GM12878 (cell line): ENCODE data around the gene EML5.

ENCODE experiments used
- CEBPB ChIP-seq, 2 experiments: fragments of 150-350 bp in 1 of 2; IDR thresholded peaks; 2 replicates each; pipeline ENCODE4 v1.6.1; 2012 to 2014; ENCODE audit warnings: low read depth in 2 of 2, low read length in 2 of 2, borderline replicate concordance in 1 of 2, inconsistent platforms in 1 of 2
- CTCF ChIP-seq, 3 experiments: IDR thresholded peaks in 2 of 3; conservative IDR thresholded peaks in 1 of 3; 2 replicates each; pipeline ENCODE4 v1.5.1; 2011; ENCODE audit warnings: low read depth in 3 of 3, low read length in 3 of 3, mild to moderate bottlenecking in 3 of 3, control low read depth in 2 of 3, moderate library complexity in 2 of 3, inconsistent platforms in 1 of 3, mixed read lengths in 1 of 3; ENCODE audit not compliant: control insufficient read depth in 2 of 3, insufficient read depth in 1 of 3; ENCODE audit errors: extremely low read depth in 1 of 3
- HCFC1 ChIP-seq: fragments of 150-350 bp; IDR thresholded peaks from 2 replicates; pipeline ENCODE4 v1.6.1; 2014; ENCODE audit warnings: low read length
- JUND ChIP-seq: IDR thresholded peaks from 2 replicates; pipeline ENCODE4 v1.6.1; 2012; ENCODE audit warnings: low read depth, mild to moderate bottlenecking, low read length, improper control_type of control experiment, moderate library complexity
- KAT2A ChIP-seq: conservative IDR thresholded peaks from 2 replicates; pipeline ENCODE4 v1.6.1; 2011; ENCODE audit warnings: low read depth, low read length; ENCODE audit not compliant: control insufficient read depth
- PAX5 ChIP-seq: IDR thresholded peaks from 2 replicates; pipeline ENCODE4 v1.6.1; 2011; ENCODE audit warnings: low read depth, low read length, borderline replicate concordance
- POLR2A ChIP-seq: IDR thresholded peaks from 2 replicates; pipeline ENCODE4 v1.6.1; 2011; ENCODE audit warnings: low read depth, mild to moderate bottlenecking, low read length
- SMAD5 ChIP-seq: IDR thresholded peaks from 2 replicates; pipeline ENCODE4 v1.6.1; 2016; ENCODE audit warnings: antibody characterized with exemption, low read depth
- SMC3 ChIP-seq: IDR thresholded peaks from 2 replicates; pipeline ENCODE4 v1.6.1; 2011; ENCODE audit warnings: low read length, improper control_type of control experiment, borderline replicate concordance
- SP1 ChIP-seq: IDR thresholded peaks from one replicate; pipeline ENCODE4 v1.6.1; 2011; ENCODE audit warnings: low read depth, low read length
- YY1 ChIP-seq: IDR thresholded peaks from 2 replicates; pipeline ENCODE4 v1.6.1; 2011; ENCODE audit warnings: low read depth, mild to moderate bottlenecking, low read length
- ZBTB40 ChIP-seq: fragments of 450-650 bp; IDR thresholded peaks from 2 replicates; pipeline ENCODE4 v1.6.1; 2016; ENCODE audit warnings: mild to moderate bottlenecking, moderate library complexity, borderline replicate concordance
- ZNF687 ChIP-seq: fragments of 450-650 bp; IDR thresholded peaks from 2 replicates; pipeline ENCODE4 v1.6.1; 2017; ENCODE audit warnings: mild to moderate bottlenecking, moderate library complexity

- TF ChIP-seq HCFC1 (no peak), YY1 (no peak), CEBPB (IDR thresholded peaks at IDR 0.05; ENCODE audit: borderline replicate concordance in 1 of 2, low read depth in 2 of 2, low read length in 2 of 2) (no peak), PAX5 (no peak), ZBTB40 (no peak), CTCF (IDR thresholded peaks at IDR 0.05 in 2 of 3, conservative IDR thresholded peaks at IDR 0.05 in 1 of 3; ENCODE audit: control insufficient read depth in 2 of 3, extremely low read depth in 1 of 3, insufficient read depth in 1 of 3, low read depth in 3 of 3, low read length in 3 of 3) (no peak), ZNF687 (no peak), POLR2A (no peak), SMAD5 (no peak), SMC3 (no peak), SP1 (no peak), JUND (no peak), KAT2A (no peak)
Measured at GRCh38 chr14:88791252-88791621, 1.5 kb downstream of the EML5 start.
